ENCODE data around the gene FNDC3B.

DNA sequence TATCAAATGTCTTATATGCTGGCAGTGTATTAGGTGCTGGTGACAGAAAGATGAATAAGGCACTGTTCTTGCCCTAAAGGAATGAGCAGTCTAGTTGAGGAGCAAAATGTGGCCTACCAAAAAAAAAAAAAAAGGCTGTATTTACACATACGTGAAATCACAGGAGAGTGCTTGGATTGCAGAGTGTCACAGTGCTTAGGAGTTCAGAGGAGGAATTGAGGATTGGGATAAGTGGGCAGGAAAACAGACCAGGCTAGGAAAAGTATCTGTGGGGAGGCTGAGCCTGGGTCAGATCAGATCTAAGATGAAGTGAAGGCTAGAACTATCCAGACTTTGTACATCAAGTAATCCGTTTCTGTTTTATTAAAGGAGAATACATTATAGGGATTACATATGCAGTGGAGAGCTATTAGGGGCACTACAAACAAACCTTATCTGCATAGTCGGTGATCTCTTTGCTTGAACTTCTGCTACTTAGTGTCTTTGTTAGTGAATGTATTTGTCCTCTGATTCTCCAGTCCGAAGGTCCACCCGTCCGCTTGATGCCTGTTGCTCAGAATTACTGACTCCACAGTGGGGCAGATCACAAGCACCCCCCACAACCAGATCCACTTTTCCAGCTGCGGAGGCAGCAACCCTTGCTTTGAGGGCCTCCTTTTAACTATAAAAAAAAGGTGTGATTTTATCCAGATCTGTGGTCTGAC, 80.0 kb downstream of the FNDC3B start:
- TF ChIP-seq, protein P1, sequence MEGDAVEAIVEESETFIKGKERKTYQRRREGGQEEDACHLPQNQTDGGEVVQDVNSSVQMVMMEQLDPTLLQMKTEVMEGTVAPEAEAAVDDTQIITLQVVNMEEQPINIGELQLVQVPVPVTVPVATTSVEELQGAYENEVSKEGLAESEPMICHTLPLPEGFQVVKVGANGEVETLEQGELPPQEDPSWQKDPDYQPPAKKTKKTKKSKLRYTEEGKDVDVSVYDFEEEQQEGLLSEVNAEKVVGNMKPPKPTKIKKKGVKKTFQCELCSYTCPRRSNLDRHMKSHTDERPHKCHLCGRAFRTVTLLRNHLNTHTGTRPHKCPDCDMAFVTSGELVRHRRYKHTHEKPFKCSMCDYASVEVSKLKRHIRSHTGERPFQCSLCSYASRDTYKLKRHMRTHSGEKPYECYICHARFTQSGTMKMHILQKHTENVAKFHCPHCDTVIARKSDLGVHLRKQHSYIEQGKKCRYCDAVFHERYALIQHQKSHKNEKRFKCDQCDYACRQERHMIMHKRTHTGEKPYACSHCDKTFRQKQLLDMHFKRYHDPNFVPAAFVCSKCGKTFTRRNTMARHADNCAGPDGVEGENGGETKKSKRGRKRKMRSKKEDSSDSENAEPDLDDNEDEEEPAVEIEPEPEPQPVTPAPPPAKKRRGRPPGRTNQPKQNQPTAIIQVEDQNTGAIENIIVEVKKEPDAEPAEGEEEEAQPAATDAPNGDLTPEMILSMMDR (IDR thresholded peaks at IDR 0.05; ENCODE audit: low read length) = no peak
- TF ChIP-seq EZH2 (optimal IDR thresholded peaks at IDR 0.05; ENCODE audit: low read depth, low read length) = no peak
